Measurements from ENCODE around the gene WDR5B.
A peak's percentile ranks its signal among the peaks of the same experiment; 100 is the strongest.

- peak; percentile 14 for TF ChIP-seq CTCF (IDR thresholded peaks at IDR 0.05; ENCODE audit: low read depth, low read length, missing input control)
- peak; percentile 92 for TF ChIP-seq YY1 (IDR thresholded peaks at IDR 0.05)
- peak in 1 of 2 donors; percentile 44 for TF ChIP-seq EGR1 (IDR thresholded peaks at IDR 0.05; ENCODE audit: low read depth in 2 of 2)
These were observed at the start of gene WDR5B for GRCh38 chr3:122415762-122416654.
